SK-N-SH (cell line): ENCODE measurements around the gene PLIN4. TPM values are rescaled to one million over a fixed set of nuclear protein-coding genes. Genes with fewer than 3 reads are reported as not detected.

ENCODE experiments used
- CTCF ChIA-PET: fragments of 300-600, 350-600 bp; formaldehyde crosslinking; extraction: SDS; loops from one replicate; lab custom pipeline; 2021; lab: Yijun Ruan, JAX
- POLR2A ChIA-PET: fragments of 350-600 bp; sonication (Branson Sonifier 250); formaldehyde crosslinking; extraction: SDS; loops from one replicate; lab custom pipeline; 2020; ENCODE audit warnings: antibody characterized with exemption, inconsistent platforms; lab: Yijun Ruan, JAX
- DNase-seq: peaks from one replicate; pipeline ENCODE4 v3.0.0; 2012
- H2AFZ ChIP-seq: fragments of 200-600 bp; sonication (generic); 2 replicates; pipeline ENCODE4 v1.8.1; 2016; ENCODE audit warnings: antibody characterized with exemption, mild to moderate bottlenecking, low read depth
- H3F3A ChIP-seq: fragments of 200-600 bp; sonication (generic); replicated peaks from 2 replicates; pipeline ENCODE3; 2016; ENCODE audit warnings: antibody characterized with exemption, mild to moderate bottlenecking; ENCODE audit not compliant: insufficient read depth
- H3K27ac ChIP-seq, 2 experiments: fragments of 200-500 bp in 1 of 2; fragments of 200-600 bp in 1 of 2; sonication (Bioruptor generic) in 1 of 2; sonication (generic), shearing (Covaris generic) in 1 of 2; 2 replicates each; pipeline versions ENCODE4 v1.5.1 to v1.6.1; 2014 to 2016; ENCODE audit warnings: low read depth in 2 of 2, inconsistent platforms in 1 of 2, low read length in 1 of 2, mild to moderate bottlenecking in 1 of 2, mixed read lengths in 1 of 2
- H3K27me3 ChIP-seq: fragments of 200-600 bp; sonication (generic), shearing (Covaris generic); 2 replicates; pipeline ENCODE4 v1.6.1; 2016; ENCODE audit warnings: mixed run types; ENCODE audit not compliant: insufficient read depth
- H3K36me3 ChIP-seq, 2 experiments: fragments of 200-500 bp in 1 of 2; fragments of 200-600 bp in 1 of 2; sonication (Bioruptor generic) in 1 of 2; sonication (generic) in 1 of 2; replicated peaks in 1 of 2; 2 replicates each; pipeline versions ENCODE3 to v1.5.1; 2014 to 2016; ENCODE audit warnings: low read length in 1 of 2, mild to moderate bottlenecking in 1 of 2; ENCODE audit not compliant: insufficient read depth in 2 of 2, control insufficient read depth in 1 of 2
- H3K4me1 ChIP-seq, 2 experiments: fragments of 200-500 bp in 1 of 2; fragments of 200-600 bp in 1 of 2; sonication (Bioruptor generic) in 1 of 2; sonication (generic), shearing (Covaris generic) in 1 of 2; 2 replicates each; pipeline versions ENCODE4 v1.5.1 to v1.6.1; 2014 to 2016; ENCODE audit warnings: low read depth in 1 of 2, low read length in 1 of 2, mixed run types in 1 of 2; ENCODE audit not compliant: insufficient read depth in 2 of 2, control insufficient read depth in 1 of 2
- H3K4me2 ChIP-seq: fragments of 200-600 bp; sonication (generic), shearing (Covaris generic); 2 replicates; pipeline ENCODE4 v1.6.1; 2017; ENCODE audit warnings: mixed run types
- H3K4me3 ChIP-seq, 2 experiments: fragments of 200-500 bp in 1 of 2; fragments of 200-600 bp in 1 of 2; sonication (Bioruptor generic) in 1 of 2; sonication (generic), shearing (Covaris generic) in 1 of 2; 2 replicates each; pipeline versions ENCODE4 v1.5.1 to v1.8.1; 2014 to 2016; ENCODE audit warnings: low read depth in 2 of 2, inconsistent platforms in 1 of 2, low read length in 1 of 2, mild to moderate bottlenecking in 1 of 2, mixed read lengths in 1 of 2, moderate library complexity in 1 of 2
- H3K79me2 ChIP-seq: fragments of 200-600 bp; sonication (generic); 2 replicates; pipeline ENCODE4 v1.8.1; 2017; ENCODE audit warnings: mild to moderate bottlenecking; ENCODE audit not compliant: insufficient read depth
- H3K9ac ChIP-seq: fragments of 200-600 bp; sonication (generic); 2 replicates; pipeline ENCODE4 v1.6.1; 2017; ENCODE audit warnings: mixed run types
- H3K9me2 ChIP-seq: fragments of 200-600 bp; sonication (generic); 2 replicates; pipeline ENCODE4 v1.6.1; 2017; ENCODE audit warnings: mixed run types
- H3K9me3 ChIP-seq: fragments of 200-600 bp; sonication (generic); 2 replicates; pipeline ENCODE4 v1.6.1; 2017; ENCODE audit warnings: mixed run types, mild to moderate bottlenecking, moderate library complexity
- H4K20me1 ChIP-seq: fragments of 200-600 bp; sonication (generic); 2 replicates; pipeline ENCODE4 v1.6.1; 2017; ENCODE audit warnings: mild to moderate bottlenecking, mixed run types; ENCODE audit not compliant: insufficient read depth
- ELF1 ChIP-seq: IDR thresholded peaks from 2 replicates; pipeline ENCODE4 v1.4.0; 2012
- EP300 ChIP-seq, 2 experiments: IDR thresholded peaks; 2 replicates each; pipeline versions ENCODE4 v1.4.0 to v1.6.1; 2012; ENCODE audit warnings: borderline replicate concordance in 1 of 2, low read depth in 1 of 2, low read length in 1 of 2
- EZH2phosphoT487 ChIP-seq: fragments of 200-600 bp; sonication (generic); IDR thresholded peaks from 2 replicates; pipeline ENCODE4 v1.6.1; 2017; ENCODE audit warnings: low read depth, mixed run types, mild to moderate bottlenecking, antibody characterized with exemption, moderate library complexity, borderline replicate concordance
- FOSL2 ChIP-seq: IDR thresholded peaks from 2 replicates; pipeline ENCODE4 v1.4.0; 2012; ENCODE audit warnings: low read depth, mild to moderate bottlenecking, moderate library complexity, borderline replicate concordance
- FOXJ3 ChIP-seq: sonication (generic); formaldehyde crosslinking; IDR thresholded peaks from 2 replicates; pipeline ENCODE4 v1.5.1; 2020; ENCODE audit warnings: mild to moderate bottlenecking, missing genetic modification reagents
- FOXM1 ChIP-seq: IDR thresholded peaks from 2 replicates; pipeline ENCODE4 v1.4.0; 2012; ENCODE audit warnings: low read depth, mild to moderate bottlenecking
- GATA2 ChIP-seq: sonication (generic); formaldehyde crosslinking; IDR thresholded peaks from 2 replicates; pipeline ENCODE4 v1.5.0; 2020; ENCODE audit warnings: mild to moderate bottlenecking, missing genetic modification reagents
- POLR2AphosphoS5 ChIP-seq: IDR thresholded peaks from 2 replicates; pipeline ENCODE4 v1.6.1; 2012; ENCODE audit warnings: low read depth, low read length
- RCOR1 ChIP-seq: fragments of 150-350 bp; IDR thresholded peaks from 2 replicates; pipeline ENCODE4 v1.6.1; 2017; ENCODE audit warnings: antibody characterized with exemption, low read length
- RXRA ChIP-seq: IDR thresholded peaks from 2 replicates; pipeline ENCODE4 v1.4.0; 2012; ENCODE audit warnings: low read depth, mild to moderate bottlenecking, borderline replicate concordance
- SIN3A ChIP-seq: IDR thresholded peaks from 2 replicates; pipeline ENCODE4 v1.6.1; 2012; ENCODE audit warnings: low read depth, mild to moderate bottlenecking, low read length, moderate library complexity, borderline replicate concordance
- SMC3 ChIP-seq: IDR thresholded peaks from 2 replicates; pipeline ENCODE4 v1.6.1; 2012; ENCODE audit warnings: low read depth, low read length, improper control_type of control experiment
- TAF1 ChIP-seq: IDR thresholded peaks from 2 replicates; pipeline ENCODE4 v1.6.1; 2012; ENCODE audit warnings: low read depth, mild to moderate bottlenecking, low read length, moderate library complexity, borderline replicate concordance
- TCF12 ChIP-seq: IDR thresholded peaks from 2 replicates; pipeline ENCODE4 v1.4.0; 2012
- TEAD4 ChIP-seq: IDR thresholded peaks from 2 replicates; pipeline ENCODE4 v1.4.0; 2012; ENCODE audit warnings: mild to moderate bottlenecking, borderline replicate concordance; ENCODE audit not compliant: insufficient read depth
- WGBS: methylation state at CpG from one replicate; pipeline ENCODE4 v1.1.6; 2017; ENCODE audit warnings: low lambda C conversion rate; 5-methylcytosine and 5-hydroxymethylcytosine counted together
- polyA plus RNA-seq, 3 experiments: library from polyadenylated mRNA; depleted of rRNA; stranded (reverse); fragments of >200 nt; gene quantifications; 2 replicates each; pipeline ENCODE4 v1.2.3, GENCODE V29; 2012
- TF ChIP-seq, protein P1 (sequence below): fragments of 200-600 bp; sonication (generic); IDR thresholded peaks from 2 replicates; pipeline ENCODE4 v1.6.1; 2017; ENCODE audit warnings: antibody characterized with exemption, mild to moderate bottlenecking, moderate library complexity
- TF ChIP-seq, protein P2 (sequence below): IDR thresholded peaks from 2 replicates; pipeline ENCODE4 v1.4.0; 2012; ENCODE audit warnings: low read depth
- TF ChIP-seq, protein P3 (sequence below): IDR thresholded peaks from 2 replicates; pipeline ENCODE4 v1.4.0; 2012; ENCODE audit warnings: low read depth, borderline replicate concordance
- TF ChIP-seq, protein P4 (sequence below): fragments of 150-350 bp; IDR thresholded peaks from 2 replicates; pipeline ENCODE4 v1.6.1; 2017; ENCODE audit warnings: antibody characterized with exemption, low read length, low read depth, borderline replicate concordance
- TF ChIP-seq, protein P5 (sequence below): IDR thresholded peaks from 2 replicates; pipeline ENCODE4 v1.4.0; 2012; ENCODE audit warnings: low read depth, borderline replicate concordance

Gene PLIN4
- polyA plus RNA-seq, 1 of the 3 experiments (the other 2 are of a cell fraction): 0.07 TPM

DNA sequence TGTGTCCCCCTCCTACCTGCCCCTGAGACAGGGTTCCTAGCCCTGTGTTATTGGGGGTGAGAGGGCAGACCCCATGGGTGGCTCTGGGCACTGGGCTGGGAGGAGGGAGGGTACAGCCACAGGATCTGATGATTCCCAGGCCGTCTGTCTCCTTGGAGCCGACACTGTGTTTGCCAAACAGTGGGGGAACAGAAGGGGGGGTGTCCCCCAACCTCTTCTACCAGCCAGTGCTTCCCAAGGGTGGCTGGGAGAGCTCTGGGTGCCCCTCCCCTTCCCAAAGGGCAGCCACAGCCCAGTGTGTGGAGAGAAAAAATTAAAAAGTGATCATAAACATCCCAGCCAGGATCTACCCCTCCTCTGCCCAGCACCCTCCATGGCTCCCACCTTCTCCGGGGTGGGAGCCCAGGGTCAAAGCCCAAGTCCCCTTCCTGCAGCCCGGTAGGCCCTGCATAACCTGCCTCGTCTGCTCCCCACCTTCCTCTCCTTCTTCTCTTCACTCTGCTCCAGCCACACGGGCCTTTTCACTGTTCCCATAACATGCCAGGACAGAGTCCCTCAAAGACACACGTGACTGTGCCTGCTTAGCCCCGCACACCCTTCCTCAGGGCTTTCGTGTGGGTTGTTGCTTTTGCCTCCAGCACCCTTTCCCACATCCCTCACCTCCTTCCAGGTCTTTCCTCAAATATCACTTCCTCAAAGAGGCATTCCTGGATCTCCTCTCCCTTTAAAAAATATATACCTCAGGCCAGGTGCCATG, 1.4 kb upstream of the PLIN4 start:
- Histone ChIP-seq H3K4me1 (peaks cover 0 to 3% of the 10 kb centered on the region in 2 experiments; a peak in 1 of 4 replicates), H3K4me3 (no peak overlapping the region), H3K27ac (no peak overlapping the region), H3K36me3 (no peaks in the 10 kb centered on the region), H4K20me1 (no peaks in the 10 kb centered on the region), H3K79me2 (no peaks in the 10 kb centered on the region), H3K27me3 (no peaks in the 10 kb centered on the region), H2AFZ (no peak overlapping the region), H3K4me2 (no peak overlapping the region), H3K9me3 (no peaks in the 10 kb centered on the region), H3K9ac (no peak overlapping the region), H3F3A (no peaks in the 10 kb centered on the region), H3K9me2 (no peaks in the 10 kb centered on the region)
- TF ChIP-seq, protein P1, sequence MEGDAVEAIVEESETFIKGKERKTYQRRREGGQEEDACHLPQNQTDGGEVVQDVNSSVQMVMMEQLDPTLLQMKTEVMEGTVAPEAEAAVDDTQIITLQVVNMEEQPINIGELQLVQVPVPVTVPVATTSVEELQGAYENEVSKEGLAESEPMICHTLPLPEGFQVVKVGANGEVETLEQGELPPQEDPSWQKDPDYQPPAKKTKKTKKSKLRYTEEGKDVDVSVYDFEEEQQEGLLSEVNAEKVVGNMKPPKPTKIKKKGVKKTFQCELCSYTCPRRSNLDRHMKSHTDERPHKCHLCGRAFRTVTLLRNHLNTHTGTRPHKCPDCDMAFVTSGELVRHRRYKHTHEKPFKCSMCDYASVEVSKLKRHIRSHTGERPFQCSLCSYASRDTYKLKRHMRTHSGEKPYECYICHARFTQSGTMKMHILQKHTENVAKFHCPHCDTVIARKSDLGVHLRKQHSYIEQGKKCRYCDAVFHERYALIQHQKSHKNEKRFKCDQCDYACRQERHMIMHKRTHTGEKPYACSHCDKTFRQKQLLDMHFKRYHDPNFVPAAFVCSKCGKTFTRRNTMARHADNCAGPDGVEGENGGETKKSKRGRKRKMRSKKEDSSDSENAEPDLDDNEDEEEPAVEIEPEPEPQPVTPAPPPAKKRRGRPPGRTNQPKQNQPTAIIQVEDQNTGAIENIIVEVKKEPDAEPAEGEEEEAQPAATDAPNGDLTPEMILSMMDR: no peak
- TF ChIP-seq EZH2phosphoT487 (no peak), SMC3 (no peak), FOSL2 (no peak), GATA2 (CRISPR knock-in tag) (no peak), FOXJ3 (CRISPR knock-in tag) (no peak), TCF12 (no peak), POLR2AphosphoS5 (no peak)
- TF ChIP-seq, protein P2, sequence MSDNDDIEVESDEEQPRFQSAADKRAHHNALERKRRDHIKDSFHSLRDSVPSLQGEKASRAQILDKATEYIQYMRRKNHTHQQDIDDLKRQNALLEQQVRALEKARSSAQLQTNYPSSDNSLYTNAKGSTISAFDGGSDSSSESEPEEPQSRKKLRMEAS: no peak
- POLR2A ChIA-PET: no interaction called here
- WGBS: 55% methylated on average over 8 of the region's 9 CpGs
- no peak for DNase-seq
- CTCF ChIA-PET: no interaction called here

DNA sequence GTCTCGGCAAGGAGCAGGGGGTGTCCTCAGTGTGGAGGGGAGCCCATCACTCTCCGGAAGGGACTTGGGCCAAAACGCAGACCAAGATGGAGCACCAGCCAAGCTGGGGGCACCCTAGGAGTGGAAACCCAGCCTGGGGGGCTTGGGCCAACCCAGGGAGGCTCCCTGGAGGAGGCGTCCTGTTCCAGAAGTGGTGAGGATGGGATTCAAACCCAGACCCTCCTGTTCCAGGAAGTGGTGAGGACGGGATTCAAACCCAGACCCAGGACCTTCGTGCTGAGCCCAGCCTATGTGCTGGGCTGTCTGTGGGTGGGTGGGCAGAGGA, 848 bp upstream of the PLIN4 start:
- ChIA-PET CTCF (no interaction called here), POLR2A (no interaction called here)

More for the DNA sequence above, 848 bp upstream of the PLIN4 start:
- no peak overlapping the region for H3K27ac ChIP-seq
- H3K79me2 ChIP-seq: no peaks in the 10 kb centered on the region
- H3K36me3 ChIP-seq: no peaks in the 10 kb centered on the region
- H4K20me1 ChIP-seq: no peaks in the 10 kb centered on the region
- H3K9ac ChIP-seq: no peak overlapping the region
- DNase-seq: no peak
- peaks cover 0 to 3% of the 10 kb centered on the region in 2 experiments; a peak in 1 of 4 replicates for H3K4me1 ChIP-seq
- H3K4me3 ChIP-seq: no peak overlapping the region
- no peak for TF ChIP-seq FOXM1
- TF ChIP-seq TEAD4: no peak
- TF ChIP-seq TAF1: no peak
- TF ChIP-seq, protein P3, sequence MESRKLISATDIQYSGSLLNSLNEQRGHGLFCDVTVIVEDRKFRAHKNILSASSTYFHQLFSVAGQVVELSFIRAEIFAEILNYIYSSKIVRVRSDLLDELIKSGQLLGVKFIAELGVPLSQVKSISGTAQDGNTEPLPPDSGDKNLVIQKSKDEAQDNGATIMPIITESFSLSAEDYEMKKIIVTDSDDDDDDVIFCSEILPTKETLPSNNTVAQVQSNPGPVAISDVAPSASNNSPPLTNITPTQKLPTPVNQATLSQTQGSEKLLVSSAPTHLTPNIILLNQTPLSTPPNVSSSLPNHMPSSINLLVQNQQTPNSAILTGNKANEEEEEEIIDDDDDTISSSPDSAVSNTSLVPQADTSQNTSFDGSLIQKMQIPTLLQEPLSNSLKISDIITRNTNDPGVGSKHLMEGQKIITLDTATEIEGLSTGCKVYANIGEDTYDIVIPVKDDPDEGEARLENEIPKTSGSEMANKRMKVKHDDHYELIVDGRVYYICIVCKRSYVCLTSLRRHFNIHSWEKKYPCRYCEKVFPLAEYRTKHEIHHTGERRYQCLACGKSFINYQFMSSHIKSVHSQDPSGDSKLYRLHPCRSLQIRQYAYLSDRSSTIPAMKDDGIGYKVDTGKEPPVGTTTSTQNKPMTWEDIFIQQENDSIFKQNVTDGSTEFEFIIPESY: no peak
- no peak for TF ChIP-seq RCOR1
- TF ChIP-seq, protein P4, sequence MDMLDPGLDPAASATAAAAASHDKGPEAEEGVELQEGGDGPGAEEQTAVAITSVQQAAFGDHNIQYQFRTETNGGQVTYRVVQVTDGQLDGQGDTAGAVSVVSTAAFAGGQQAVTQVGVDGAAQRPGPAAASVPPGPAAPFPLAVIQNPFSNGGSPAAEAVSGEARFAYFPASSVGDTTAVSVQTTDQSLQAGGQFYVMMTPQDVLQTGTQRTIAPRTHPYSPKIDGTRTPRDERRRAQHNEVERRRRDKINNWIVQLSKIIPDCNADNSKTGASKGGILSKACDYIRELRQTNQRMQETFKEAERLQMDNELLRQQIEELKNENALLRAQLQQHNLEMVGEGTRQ: no peak
- TF ChIP-seq, protein P5, sequence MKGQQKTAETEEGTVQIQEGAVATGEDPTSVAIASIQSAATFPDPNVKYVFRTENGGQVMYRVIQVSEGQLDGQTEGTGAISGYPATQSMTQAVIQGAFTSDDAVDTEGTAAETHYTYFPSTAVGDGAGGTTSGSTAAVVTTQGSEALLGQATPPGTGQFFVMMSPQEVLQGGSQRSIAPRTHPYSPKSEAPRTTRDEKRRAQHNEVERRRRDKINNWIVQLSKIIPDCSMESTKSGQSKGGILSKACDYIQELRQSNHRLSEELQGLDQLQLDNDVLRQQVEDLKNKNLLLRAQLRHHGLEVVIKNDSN: no peak
- TF ChIP-seq EP300 (IDR thresholded peaks at IDR 0.05; ENCODE audit: borderline replicate concordance in 1 of 2, low read depth in 1 of 2, low read length in 1 of 2): no peak
- no peak for TF ChIP-seq RXRA
- no peak for TF ChIP-seq ELF1
- TF ChIP-seq, protein P1: no peak
- TF ChIP-seq SIN3A: no peak
- no peak overlapping the region for H3K4me2 ChIP-seq
- H3K9me3 ChIP-seq: no peaks in the 10 kb centered on the region
- H3F3A ChIP-seq: no peaks in the 10 kb centered on the region
- H3K9me2 ChIP-seq: no peaks in the 10 kb centered on the region
- H2AFZ ChIP-seq: no peak overlapping the region
- H3K27me3 ChIP-seq: no peaks in the 10 kb centered on the region
- 87% methylated on average over 3 of the region's 6 CpGs for WGBS
